Activated CD4-positive, alpha-beta T cell treated with anti-CD3 and anti-CD28 coated beads, Interleukin-2, amount 10 ng/mL, durations not matched to agents 24 days and 14 days (primary cell): Measurements from ENCODE around the gene CEBPG. TPM values are rescaled to one million over a fixed set of nuclear protein-coding genes. Genes with fewer than 3 reads are reported as not detected.

Source experiments
- DNase-seq: peaks from one replicate; pipeline ENCODE4 v3.0.0; 2022
- H3K27ac Mint-ChIP-seq: one replicate; pipeline ENCODE4 v1.8.0; 2022; ENCODE audit warnings: mild to moderate bottlenecking, mixed read lengths
- H3K27me3 Mint-ChIP-seq: one replicate; pipeline ENCODE4 v1.8.0; 2022; ENCODE audit warnings: mixed read lengths
- H3K36me3 Mint-ChIP-seq: one replicate; pipeline ENCODE4 v1.8.0; 2022; ENCODE audit warnings: low read depth, mild to moderate bottlenecking, mixed read lengths
- H3K4me1 Mint-ChIP-seq: one replicate; pipeline ENCODE4 v1.8.0; 2021; ENCODE audit warnings: mixed read lengths
- H3K4me3 Mint-ChIP-seq: one replicate; pipeline ENCODE4 v1.8.0; 2022; ENCODE audit warnings: mild to moderate bottlenecking, moderate library complexity, mixed read lengths
- H3K9me3 Mint-ChIP-seq: one replicate; pipeline ENCODE4 v1.8.0; 2021; ENCODE audit warnings: mixed read lengths
- intact Hi-C: fragments of 100-400 bp; cut with micrococcal nuclease; formaldehyde crosslinking; loops from one replicate; pipeline ENCODE4 v1.15.1; 2023
- total RNA-seq: library from RNA; stranded (reverse); gene quantifications from 2 replicates; pipeline ENCODE4 v1.2.3, GENCODE V29; 2022

Gene CEBPG
- total RNA-seq, 1 donor from 2014 or later: 29.7 TPM

DNA sequence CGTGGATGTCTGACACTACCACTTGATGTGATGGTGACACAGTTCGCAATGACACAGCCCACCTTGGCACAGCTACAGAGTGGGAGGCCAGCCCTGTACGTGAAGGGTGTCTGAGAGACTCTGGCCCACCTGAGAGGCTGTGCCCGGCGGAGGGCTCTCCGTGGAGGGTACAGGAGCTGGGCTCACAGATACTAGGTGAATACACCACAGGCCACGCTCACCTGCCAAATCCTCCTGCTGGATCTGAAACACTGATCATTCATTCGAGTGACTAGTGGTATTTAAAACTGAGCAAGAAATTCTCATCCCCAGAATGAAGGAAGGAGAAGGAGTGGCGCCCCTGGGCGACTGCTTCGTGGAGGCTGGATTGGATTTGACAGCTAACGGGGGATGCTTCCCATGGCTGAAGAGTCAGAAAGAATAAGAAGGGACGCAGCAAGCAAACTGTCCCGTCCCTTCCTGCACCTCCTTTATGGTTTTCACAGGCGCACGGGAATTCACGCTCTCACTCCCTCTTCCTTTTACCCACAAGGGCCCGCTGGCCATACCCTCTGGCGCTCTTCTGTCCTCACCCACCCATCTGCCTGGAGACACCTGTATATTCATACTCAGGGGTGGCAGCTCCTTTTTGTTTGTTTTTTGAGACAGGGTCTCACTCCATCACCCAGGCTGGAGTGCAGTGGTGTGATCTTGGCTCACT, 25.0 kb downstream of the CEBPG start:
- Mint-ChIP-seq H3K36me3 (no peaks in the 10 kb centered on the region), H3K4me3 (no peak overlapping the region), H3K27me3 (no peaks in the 10 kb centered on the region), H3K4me1 (no peaks in the 10 kb centered on the region), H3K27ac (no peak overlapping the region), H3K9me3 (no peaks in the 10 kb centered on the region)
- no peak for DNase-seq
- intact Hi-C loops: no loop called here

- Mint-ChIP-seq H3K4me3 (no peak overlapping the region), H3K27me3 (no peaks in the 10 kb centered on the region), H3K4me1 (no peaks in the 10 kb centered on the region), H3K9me3 (no peaks in the 10 kb centered on the region), H3K36me3 (no peaks in the 10 kb centered on the region), H3K27ac (no peak overlapping the region)
- no peak for DNase-seq
- intact Hi-C loops: no loop called here
Measured at GRCh38 chr19:33399081-33399744, 25.7 kb downstream of the CEBPG start.

DNA sequence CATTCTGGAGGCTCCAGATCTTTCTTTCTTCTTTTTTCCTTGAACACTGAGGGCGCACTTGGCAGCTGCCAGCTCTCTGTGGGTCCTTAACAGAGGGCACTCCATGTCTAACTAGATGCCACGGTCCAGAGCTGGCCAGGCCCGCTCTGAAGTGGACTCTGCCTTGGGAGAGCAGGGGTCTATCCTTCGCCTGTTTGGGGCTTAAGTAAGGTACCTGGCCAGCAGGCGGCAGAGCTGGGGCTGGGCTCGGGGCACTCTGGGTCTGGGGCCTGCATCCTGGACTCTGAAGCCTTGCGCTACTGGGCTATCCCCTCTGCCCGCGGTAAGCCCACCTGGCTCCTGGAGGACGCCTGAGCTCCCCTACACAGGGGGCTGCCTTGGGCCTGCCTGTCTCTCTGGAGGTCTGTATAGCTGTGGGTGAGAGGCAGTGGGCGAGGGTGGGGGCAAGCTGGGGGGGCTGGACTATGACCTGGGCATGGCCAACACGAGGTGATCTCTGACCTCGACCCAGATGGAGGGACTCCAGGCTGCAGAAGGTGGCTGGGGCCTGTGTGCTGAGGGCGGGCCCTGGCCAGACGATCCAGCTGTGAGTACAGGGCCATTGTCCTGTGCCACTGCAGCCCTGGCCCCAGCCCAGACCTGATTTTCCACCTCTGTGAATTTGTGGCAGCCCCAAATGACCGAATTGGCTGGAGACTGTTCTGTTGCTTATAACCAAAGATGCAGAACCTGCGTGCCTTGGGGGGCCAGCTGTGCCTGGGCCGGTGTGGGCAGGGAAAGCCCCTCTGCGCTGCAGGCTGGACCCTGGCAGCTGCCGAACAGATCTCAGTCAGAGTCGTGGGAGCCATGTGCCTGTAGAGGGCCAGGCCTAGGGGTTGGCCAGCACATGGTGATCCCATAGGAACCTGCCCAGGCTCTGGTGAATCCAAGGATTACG, 26.5 kb downstream of the CEBPG start:
- H3K27me3 Mint-ChIP-seq: no peaks in the 10 kb centered on the region
- no peak overlapping the region for H3K4me3 Mint-ChIP-seq
- no peak for DNase-seq
- no peak overlapping the region for H3K27ac Mint-ChIP-seq
- H3K9me3 Mint-ChIP-seq: no peaks in the 10 kb centered on the region
- no peaks in the 10 kb centered on the region for H3K36me3 Mint-ChIP-seq
- no peaks in the 10 kb centered on the region for H3K4me1 Mint-ChIP-seq
- intact Hi-C loops: no loop called here

- Mint-ChIP-seq H3K27ac (no peak overlapping the region), H3K9me3 (no peaks in the 10 kb centered on the region), H3K36me3 (no peaks in the 10 kb centered on the region), H3K27me3 (no peaks in the 10 kb centered on the region), H3K4me3 (no peak overlapping the region), H3K4me1 (no peaks in the 10 kb centered on the region)
- intact Hi-C loops: no loop called here
- DNase-seq: no peak
Measured at GRCh38 chr19:33400856-33401682, 27.6 kb downstream of the CEBPG start.

GRCh38 chr19:33401683-33402420, 28.3 kb downstream of the CEBPG start:
- Mint-ChIP-seq H3K27me3 (no peaks in the 10 kb centered on the region), H3K27ac (no peak overlapping the region), H3K4me1 (no peaks in the 10 kb centered on the region), H3K36me3 (no peaks in the 10 kb centered on the region), H3K9me3 (no peaks in the 10 kb centered on the region), H3K4me3 (no peak overlapping the region)
- intact Hi-C loops: no loop called here
- no peak for DNase-seq

DNA sequence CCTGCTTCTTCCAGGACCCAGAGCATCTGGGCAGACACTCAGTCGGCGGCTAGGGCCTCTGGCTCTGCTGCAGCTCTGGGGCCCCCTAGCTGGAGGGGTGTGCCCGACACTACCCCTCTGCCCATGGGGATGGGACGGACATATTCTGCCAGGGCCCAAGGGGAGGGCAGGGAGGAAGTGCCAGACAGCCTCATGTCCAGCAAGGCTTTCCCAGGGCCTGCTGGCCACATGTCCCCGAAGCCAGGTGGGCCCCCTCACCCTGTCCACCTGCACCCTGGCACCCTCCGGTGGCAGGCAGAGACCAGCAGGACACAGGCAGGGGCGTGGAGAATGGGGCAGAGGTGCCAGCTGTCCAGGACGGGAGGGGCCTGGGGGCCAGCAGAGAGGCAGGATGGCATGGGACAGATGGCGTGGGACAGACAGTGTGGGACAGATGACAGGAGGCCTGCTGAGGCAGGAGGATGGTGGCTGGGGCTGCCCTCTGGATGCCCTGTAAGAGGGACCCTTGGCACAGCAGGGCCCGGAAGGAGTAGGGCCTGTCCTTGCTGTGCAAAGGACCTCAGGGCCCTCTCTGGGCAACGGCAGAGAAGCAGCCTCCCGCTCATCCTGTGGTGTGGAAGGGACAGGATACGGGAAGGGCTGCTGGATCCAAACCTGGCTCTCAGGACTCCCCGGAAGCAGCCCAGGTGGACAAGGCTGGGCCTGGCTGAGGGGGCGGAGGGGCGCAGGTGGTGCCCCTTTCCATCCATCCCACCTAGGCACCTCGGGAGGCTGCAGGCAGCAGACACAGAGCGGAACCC, 29.1 kb downstream of the CEBPG start:
- Mint-ChIP-seq H3K36me3 (no peaks in the 10 kb centered on the region), H3K27me3 (no peaks in the 10 kb centered on the region), H3K9me3 (no peaks in the 10 kb centered on the region), H3K27ac (no peak overlapping the region), H3K4me3 (no peak overlapping the region), H3K4me1 (no peaks in the 10 kb centered on the region)
- intact Hi-C loops: no loop called here
- DNase-seq: no peak

DNA sequence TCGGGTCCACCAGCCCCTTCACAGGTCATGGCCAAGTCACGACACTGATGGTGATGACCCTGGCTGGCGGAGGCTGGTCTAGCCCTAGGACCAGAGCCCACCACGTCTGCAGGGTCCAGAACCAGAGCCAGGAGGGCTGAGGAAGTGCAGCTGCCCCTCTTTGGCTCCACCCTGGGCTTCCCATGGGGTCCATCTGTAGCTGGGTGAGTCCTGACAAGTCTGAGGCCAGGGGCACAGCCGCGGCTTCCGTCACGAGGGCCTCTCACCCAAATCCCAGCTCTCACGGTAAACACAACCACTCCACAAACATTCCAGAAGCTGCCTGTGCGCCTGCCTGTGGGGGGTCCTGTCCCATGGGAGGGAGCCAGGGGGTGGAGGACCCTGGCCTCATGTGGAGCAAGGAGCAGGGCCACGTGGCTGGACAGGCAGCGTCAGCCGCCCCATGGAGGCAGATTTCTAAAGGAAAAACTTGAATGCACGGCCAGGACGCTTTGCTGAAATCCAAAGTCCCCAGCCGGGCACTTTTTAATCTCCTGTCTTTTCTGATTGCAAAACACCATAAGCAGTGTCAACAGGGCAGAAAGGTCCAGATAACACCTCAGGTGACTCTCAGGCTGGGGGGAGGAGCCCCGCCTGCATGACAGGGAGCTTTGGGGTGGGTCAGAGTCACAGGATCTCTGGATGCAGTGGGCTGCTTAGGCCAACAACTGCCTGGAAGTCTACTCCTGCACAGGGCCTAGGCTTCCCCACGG, 29.9 kb downstream of the CEBPG start:
- Mint-ChIP-seq H3K4me1 (no peaks in the 10 kb centered on the region), H3K9me3 (no peaks in the 10 kb centered on the region), H3K4me3 (no peak overlapping the region), H3K27ac (no peak overlapping the region), H3K27me3 (no peaks in the 10 kb centered on the region), H3K36me3 (no peaks in the 10 kb centered on the region)
- DNase-seq: no peak
- intact Hi-C loops: no loop called here

DNA sequence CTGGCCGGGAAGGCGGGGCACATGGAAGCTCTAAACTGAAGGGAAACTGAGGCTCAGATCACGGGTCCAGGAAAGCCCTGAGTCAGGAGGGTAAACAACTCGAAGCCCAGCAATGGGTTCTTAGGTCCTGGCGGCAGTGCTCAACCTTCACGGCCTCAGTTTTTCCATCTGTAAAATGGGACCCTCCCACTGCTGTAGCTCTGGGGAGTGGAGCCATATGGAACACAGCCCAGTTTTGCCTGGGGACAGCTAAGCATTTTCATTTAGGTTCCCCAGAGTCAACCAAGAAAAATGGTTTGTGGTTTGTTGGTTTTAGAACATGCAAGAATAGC, 30.4 kb downstream of the CEBPG start:
- H3K36me3 Mint-ChIP-seq: no peaks in the 10 kb centered on the region
- H3K27ac Mint-ChIP-seq: no peak overlapping the region
- H3K4me1 Mint-ChIP-seq: no peaks in the 10 kb centered on the region

DNA sequence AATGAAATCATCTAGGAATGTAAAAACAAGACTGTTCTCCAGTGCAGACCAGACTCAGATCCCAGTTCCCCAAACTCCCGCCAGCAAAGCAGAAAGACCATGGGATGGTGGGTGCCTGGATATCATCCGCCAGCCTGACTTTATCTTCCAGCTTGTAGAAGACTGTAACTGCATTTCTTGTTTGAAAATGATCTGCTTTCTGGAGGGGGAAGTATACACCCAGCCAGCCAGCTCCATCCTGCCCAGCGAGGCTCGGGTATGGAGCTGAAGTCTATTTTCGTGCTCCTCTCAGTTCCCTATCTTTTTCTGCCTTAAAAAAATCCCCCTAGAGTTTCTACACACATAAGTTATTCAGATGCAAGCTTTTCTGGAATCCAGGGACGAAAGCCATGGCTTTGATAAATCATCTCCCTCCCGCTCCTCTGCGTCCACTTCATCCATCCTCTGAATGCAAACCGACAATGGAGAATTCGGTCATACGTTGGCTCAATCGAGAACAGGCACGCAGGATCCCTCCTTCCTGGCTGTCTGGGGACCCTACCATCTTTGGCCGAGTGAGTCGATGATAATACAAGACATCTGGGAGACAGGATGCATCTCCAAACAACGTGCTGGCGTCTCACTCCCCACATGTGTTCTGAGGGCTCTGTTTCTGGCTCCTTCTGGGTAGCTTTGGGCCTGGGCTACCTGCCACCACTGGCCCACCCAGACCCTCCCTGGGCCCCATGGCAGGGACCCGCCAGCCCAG, 31.2 kb downstream of the CEBPG start:
- DNase-seq: no peak
- no peaks in the 10 kb centered on the region for H3K9me3 Mint-ChIP-seq
- no peak overlapping the region for H3K27ac Mint-ChIP-seq
- H3K36me3 Mint-ChIP-seq: no peaks in the 10 kb centered on the region
- intact Hi-C loops: loop anchor here (5.0 kb wide), 1 partner anchor 277 kb away; no protein-coding TSS in a partner anchor
- no peak overlapping the region for H3K4me3 Mint-ChIP-seq
- H3K4me1 Mint-ChIP-seq: no peaks in the 10 kb centered on the region
- no peaks in the 10 kb centered on the region for H3K27me3 Mint-ChIP-seq

More for the DNA sequence above, 30.4 kb downstream of the CEBPG start:
- Mint-ChIP-seq H3K4me3 (no peak overlapping the region), H3K27me3 (no peaks in the 10 kb centered on the region), H3K9me3 (no peaks in the 10 kb centered on the region)
- no peak for DNase-seq
- intact Hi-C loops: no loop called here

DNA sequence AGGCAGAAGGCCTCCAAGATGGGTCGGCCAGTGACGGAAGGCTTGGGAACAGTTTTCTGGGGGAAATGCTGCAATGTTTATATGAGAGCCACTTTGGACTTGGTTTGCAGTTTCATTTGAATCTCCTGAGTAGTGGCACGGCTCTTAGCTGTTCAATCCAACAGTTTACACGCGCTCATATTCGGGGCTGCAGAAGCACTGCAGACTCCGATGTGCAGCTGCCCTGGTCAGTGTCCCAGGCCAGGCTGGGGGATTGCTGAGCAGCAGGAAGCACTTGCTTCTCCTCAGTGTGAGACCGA, 31.7 kb downstream of the CEBPG start:
- H3K36me3 Mint-ChIP-seq: no peaks in the 10 kb centered on the region
- no peak overlapping the region for H3K4me3 Mint-ChIP-seq
- no peaks in the 10 kb centered on the region for H3K27me3 Mint-ChIP-seq
- no peak for DNase-seq
- H3K4me1 Mint-ChIP-seq: no peaks in the 10 kb centered on the region
- no peak overlapping the region for H3K27ac Mint-ChIP-seq
- no peaks in the 10 kb centered on the region for H3K9me3 Mint-ChIP-seq
- intact Hi-C loops: loop anchor here (5.0 kb wide), 1 partner anchor 278 kb away; no protein-coding TSS in a partner anchor

GRCh38 chr19:33405553-33406461, 32.3 kb downstream of the CEBPG start:
- no peaks in the 10 kb centered on the region for H3K4me1 Mint-ChIP-seq
- H3K9me3 Mint-ChIP-seq: no peaks in the 10 kb centered on the region
- H3K4me3 Mint-ChIP-seq: no peak overlapping the region
- no peak overlapping the region for H3K27ac Mint-ChIP-seq
- intact Hi-C loops: loop anchor here (1.0 to 5.0 kb wide), 3 partner anchors 163 to 279 kb away; no protein-coding TSS in a partner anchor
- H3K36me3 Mint-ChIP-seq: no peaks in the 10 kb centered on the region
- DNase-seq: no peak
- no peaks in the 10 kb centered on the region for H3K27me3 Mint-ChIP-seq
